ENCODE data around the gene ACTR1B. TPM values are rescaled to one million over a fixed set of nuclear protein-coding genes. Genes with fewer than 3 reads are reported as not detected.

The ACTR1B gene
- total RNA-seq, 1 experiment from 2014 or later, result 33.8 TPM

GRCh38 chr2:97701186-97701585 lies 37.3 kb upstream of the ACTR1B start:
- no CpG with 5 or more reads among the region's 13 CpGs for WGBS (ENCODE audit: extremely low coverage, insufficient read length, low lambda C conversion rate)

More at GRCh38 chr2:97701186-97701585, 37.3 kb upstream of the ACTR1B start:
- H3K9ac ChIP-seq (ENCODE audit: extremely low read depth, insufficient read length, low read length), result no peak overlapping the region
- H3K56ac ChIP-seq (ENCODE audit: insufficient read length, low read depth, low read length), result no peak overlapping the region
- no peak overlapping the region for H2AK5ac ChIP-seq (ENCODE audit: insufficient read length, low read length)
- no peak overlapping the region for H4K91ac ChIP-seq (ENCODE audit: insufficient read length, low read depth, low read length)
- H3K36me3 Mint-ChIP-seq (ENCODE audit: insufficient read depth in 1 of 3, low read depth in 3 of 3), result no peaks in the 10 kb centered on the region
- H3T11ph ChIP-seq (ENCODE audit: low read length), result no peak overlapping the region
- H2BK20ac ChIP-seq (ENCODE audit: low read depth, low read length, poor library complexity, severe bottlenecking), result no peak overlapping the region
- no peaks in the 10 kb centered on the region for H3K79me2 ChIP-seq (ENCODE audit: insufficient read depth, low read length)
- H3K4me1 ChIP-seq (ENCODE audit: insufficient read depth, low read length), result no peaks in the 10 kb centered on the region
- H3K23ac ChIP-seq (ENCODE audit: insufficient read length, low read depth, low read length), result no peak overlapping the region
- H2BK5ac ChIP-seq (ENCODE audit: insufficient read length, low read length), result no peak overlapping the region
- no peak overlapping the region for H2BK15ac ChIP-seq (ENCODE audit: low read depth, low read length)
- DNase-seq, result peak; percentile 11
- no peak overlapping the region for H3K27ac ChIP-seq (ENCODE audit: insufficient read length, low read depth, low read length)
- no peaks in the 10 kb centered on the region for H3K79me1 ChIP-seq (ENCODE audit: insufficient read depth, low read depth, low read length, poor library complexity, severe bottlenecking)
- H2BK120ac ChIP-seq (ENCODE audit: low read depth, low read length, poor library complexity, severe bottlenecking), result no peak overlapping the region
- H3K27ac Mint-ChIP-seq, result peak overlapping the region in 1 of 3 experiments; percentile 44; a peak in 2 of 7 replicates
- H3K4me2 ChIP-seq (ENCODE audit: insufficient read depth, insufficient read length, low read length), result no peak overlapping the region
- H3K27me3 Mint-ChIP-seq (ENCODE audit: low read depth), result peaks cover 6% of the 10 kb centered on the region
- no peaks in the 10 kb centered on the region for H4K20me1 ChIP-seq (ENCODE audit: control insufficient read depth, insufficient read depth, insufficient read length)
- H3K27me3 ChIP-seq (ENCODE audit: insufficient read depth, low read length), result no peaks in the 10 kb centered on the region
- no peak overlapping the region for H3K4me3 Mint-ChIP-seq
- no peak overlapping the region for H4K8ac ChIP-seq (replicated peaks; ENCODE audit: insufficient read length, low read depth, low read length)
- no peaks in the 10 kb centered on the region; a peak in 2 of 5 replicates for H3K9me3 Mint-ChIP-seq
- no peak overlapping the region for H3K14ac ChIP-seq (ENCODE audit: insufficient read depth, low read length)
- H3K18ac ChIP-seq (ENCODE audit: insufficient read length, low read depth, low read length), result no peak overlapping the region
- no peaks in the 10 kb centered on the region for H3K9me3 ChIP-seq (ENCODE audit: control insufficient read depth, low read depth, low read length)
- no peak overlapping the region for H2AFZ ChIP-seq (ENCODE audit: low read length)
- no peak for TF ChIP-seq CTCF (conservative IDR thresholded peaks at IDR 0.05)
- H2BK12ac ChIP-seq (ENCODE audit: insufficient read length, low read depth, low read length), result no peak overlapping the region
- H3K23me2 ChIP-seq (ENCODE audit: insufficient read length, low read depth, low read length, poor library complexity, severe bottlenecking), result no peaks in the 10 kb centered on the region
- no peak overlapping the region for H4K5ac ChIP-seq (ENCODE audit: insufficient read length, low read depth, low read length)
- no peak overlapping the region for H3K4ac ChIP-seq (ENCODE audit: low read depth, low read length)
- H3K4me1 Mint-ChIP-seq, result peaks cover 7 to 12% of the 10 kb centered on the region in 2 experiments
